Muscle layer of duodenum (tissue), 2 donors: ENCODE data around the gene PRRG2.
A peak's percentile ranks its signal among the peaks of the same experiment; 100 is the strongest.

Experiments
- H3K27ac ChIP-seq: one replicate; pipeline ENCODE4 v1.7.0; 2013; ENCODE audit warnings: mild to moderate bottlenecking, low read length
- H3K27me3 ChIP-seq: one replicate; pipeline ENCODE4 v1.7.0; 2013; ENCODE audit warnings: low read depth, mild to moderate bottlenecking, control low read depth, low read length
- H3K36me3 ChIP-seq, 2 donors: one replicate each; pipeline ENCODE4 v1.7.0; 2013; ENCODE audit warnings: low read length in 2 of 2, control low read depth in 1 of 2, mild to moderate bottlenecking in 1 of 2; ENCODE audit not compliant: insufficient read depth in 2 of 2, control insufficient read depth in 1 of 2
- H3K4me1 ChIP-seq, 2 donors: one replicate each; pipeline ENCODE4 v1.7.0; 2013; ENCODE audit warnings: low read length in 2 of 2, mild to moderate bottlenecking in 2 of 2, control low read depth in 1 of 2, moderate library complexity in 1 of 2; ENCODE audit not compliant: insufficient read depth in 2 of 2, control insufficient read depth in 1 of 2
- H3K4me3 ChIP-seq, 2 donors: one replicate each; pipeline ENCODE4 v1.7.0; 2013; ENCODE audit warnings: low read length in 2 of 2, low read depth in 1 of 2, mild to moderate bottlenecking in 1 of 2
- H3K9me3 ChIP-seq, 2 donors: one replicate each; pipeline ENCODE4 v1.7.0; 2013; ENCODE audit warnings: low read length in 2 of 2, control low read depth in 1 of 2, mild to moderate bottlenecking in 1 of 2; ENCODE audit not compliant: control insufficient read depth in 1 of 2
- donor health status: healthy.

Gene PRRG2

GRCh38 chr19:49637821-49638738, 57.0 kb downstream of the PRRG2 start:
- H3K27me3 ChIP-seq, result no peaks in the 10 kb centered on the region
- peak overlapping the region; percentile 73 for H3K27ac ChIP-seq
- no peaks in the 10 kb centered on the region for H3K9me3 ChIP-seq
- H3K36me3 ChIP-seq, result peaks cover 0 to 18% of the 10 kb centered on the region in 2 donors
- H3K4me1 ChIP-seq, result peaks cover 14 to 35% of the 10 kb centered on the region in 2 donors
- peak overlapping the region; percentile 38 to 69 for H3K4me3 ChIP-seq

DNA sequence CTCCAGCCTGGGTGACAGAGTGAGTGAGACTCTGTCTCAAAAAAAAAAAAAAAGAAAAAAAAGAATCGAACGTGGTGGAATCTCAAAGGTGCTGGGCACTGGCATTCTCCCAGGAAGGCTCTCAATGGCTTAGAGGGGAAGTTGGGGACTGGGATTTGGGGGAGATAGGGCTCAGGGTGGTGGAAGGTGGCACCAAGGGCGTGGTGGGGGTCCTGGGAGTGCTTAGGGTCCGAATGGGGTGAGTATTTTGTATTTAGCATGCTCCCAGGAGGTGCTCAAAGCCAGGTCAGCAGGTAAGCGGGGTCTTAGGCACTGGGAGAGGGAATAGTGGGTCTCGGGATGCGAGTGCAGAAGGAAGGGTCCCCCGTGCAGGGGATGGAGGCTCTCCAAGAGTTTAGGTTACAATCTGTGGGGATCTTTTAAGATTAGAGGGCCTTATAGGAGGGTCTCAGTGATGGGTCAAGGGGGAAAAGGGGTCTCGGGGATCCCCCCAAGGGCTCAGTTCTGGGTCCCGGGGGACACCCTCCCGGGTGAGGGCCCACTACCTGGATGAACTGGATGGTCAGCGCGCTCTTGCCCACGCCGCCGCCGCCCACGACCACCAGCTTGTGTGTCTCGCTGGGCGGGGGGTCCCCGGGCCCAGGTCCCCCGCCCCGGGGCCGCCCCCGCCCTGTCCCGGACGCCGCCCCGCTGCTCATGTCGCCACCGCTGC, 58.4 kb downstream of the PRRG2 start:
- H3K36me3 ChIP-seq, result peaks cover 0 to 18% of the 10 kb centered on the region in 2 donors
- peak overlapping the region; percentile 74 for H3K27ac ChIP-seq
- H3K4me3 ChIP-seq, result peak overlapping the region; percentile 69 to 78
- peaks cover 21 to 50% of the 10 kb centered on the region in 2 donors for H3K4me1 ChIP-seq
- H3K9me3 ChIP-seq, result no peaks in the 10 kb centered on the region
- no peaks in the 10 kb centered on the region for H3K27me3 ChIP-seq

GRCh38 chr19:49640113-49640898, 59.2 kb downstream of the PRRG2 start, which contains the start of gene RRAS:
TSS of gene RRAS (minus strand) at chr19:49640143. CDS start at chr19:49640098, 45 bp downstream.
- no peaks in the 10 kb centered on the region for H3K9me3 ChIP-seq
- peaks cover 21 to 57% of the 10 kb centered on the region in 2 donors for H3K4me1 ChIP-seq
- H3K36me3 ChIP-seq, result peaks cover under 1 to 14% of the 10 kb centered on the region in 2 donors
- peak within 1 kb of the TSS; percentile 100 for H3K27ac ChIP-seq
- H3K4me3 ChIP-seq, result peak within 1 kb of the TSS; percentile 69 to 78
- no peaks in the 10 kb centered on the region for H3K27me3 ChIP-seq
